ENCODE data around the gene ALK. TPM values are rescaled to one million over a fixed set of nuclear protein-coding genes. Genes with fewer than 3 reads are reported as not detected.

Gene ALK
- total RNA-seq, 1 donor from 2014 or later = not detected

- no peaks in the 10 kb centered on the region for H3K27me3 Mint-ChIP-seq
- TF ChIP-seq CTCF (IDR thresholded peaks at IDR 0.05; ENCODE audit: unreplicated experiment) = no peak
- DNase-seq (ENCODE audit: low spot score, unreplicated experiment) = no peak
- H3K36me3 Mint-ChIP-seq (ENCODE audit: insufficient read depth) = no peaks in the 10 kb centered on the region
- no peaks in the 10 kb centered on the region for H3K9me3 Mint-ChIP-seq (ENCODE audit: low read depth)
- H3K4me1 Mint-ChIP-seq (ENCODE audit: low read depth) = no peaks in the 10 kb centered on the region
- H3K27ac Mint-ChIP-seq = no peak overlapping the region
- no peak overlapping the region for H3K4me3 Mint-ChIP-seq (ENCODE audit: low read depth)
Measured at GRCh38 chr2:29562896-29563295, 358.5 kb downstream of the ALK start.

- Mint-ChIP-seq H3K9me3 (ENCODE audit: low read depth) (no peaks in the 10 kb centered on the region), H3K27me3 (no peaks in the 10 kb centered on the region), H3K4me3 (ENCODE audit: low read depth) (no peak overlapping the region), H3K4me1 (ENCODE audit: low read depth) (no peaks in the 10 kb centered on the region), H3K36me3 (ENCODE audit: insufficient read depth) (no peaks in the 10 kb centered on the region), H3K27ac (no peak overlapping the region)
- no peak for TF ChIP-seq CTCF (IDR thresholded peaks at IDR 0.05; ENCODE audit: unreplicated experiment)
- DNase-seq (ENCODE audit: low spot score, unreplicated experiment) = no peak
Measured at GRCh38 chr2:29562319-29562718, 359.1 kb downstream of the ALK start.

DNA sequence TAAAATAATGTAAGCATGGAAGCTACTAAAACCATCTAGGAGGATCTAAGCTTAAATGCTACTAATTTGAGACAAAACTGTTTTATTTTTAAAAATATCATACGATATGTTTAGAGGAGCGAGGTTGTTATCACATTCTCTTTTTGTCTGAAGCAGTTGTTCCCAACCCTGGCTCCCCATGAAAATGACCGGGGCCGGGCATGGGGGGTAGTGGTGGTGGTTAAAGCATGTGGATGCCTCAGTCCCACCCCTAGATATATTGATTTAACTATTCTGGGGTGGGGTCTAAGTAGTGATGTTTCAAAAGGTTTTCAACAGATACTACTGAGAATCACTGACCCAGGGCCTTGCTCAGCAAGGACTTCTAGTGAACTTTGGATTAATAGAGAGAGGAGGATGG is 359.8 kb downstream of the ALK start:
- Mint-ChIP-seq H3K4me1 (ENCODE audit: low read depth) (no peaks in the 10 kb centered on the region), H3K27ac (no peak overlapping the region), H3K9me3 (ENCODE audit: low read depth) (no peaks in the 10 kb centered on the region), H3K4me3 (ENCODE audit: low read depth) (no peak overlapping the region), H3K36me3 (ENCODE audit: insufficient read depth) (no peaks in the 10 kb centered on the region), H3K27me3 (no peaks in the 10 kb centered on the region)
- TF ChIP-seq CTCF (IDR thresholded peaks at IDR 0.05; ENCODE audit: unreplicated experiment) = no peak
- DNase-seq (ENCODE audit: low spot score, unreplicated experiment) = no peak

GRCh38 chr2:29561181-29561580 is 360.2 kb downstream of the ALK start:
- H3K4me3 Mint-ChIP-seq (ENCODE audit: low read depth) = no peak overlapping the region

GRCh38 chr2:29560566-29560965 is 360.8 kb downstream of the ALK start:
- no peaks in the 10 kb centered on the region for H3K9me3 Mint-ChIP-seq (ENCODE audit: low read depth)
- no peak for DNase-seq (ENCODE audit: low spot score, unreplicated experiment)
- no peaks in the 10 kb centered on the region for H3K36me3 Mint-ChIP-seq (ENCODE audit: insufficient read depth)
- TF ChIP-seq CTCF (IDR thresholded peaks at IDR 0.05; ENCODE audit: unreplicated experiment) = no peak
- H3K4me1 Mint-ChIP-seq (ENCODE audit: low read depth) = no peaks in the 10 kb centered on the region
- no peaks in the 10 kb centered on the region for H3K27me3 Mint-ChIP-seq
- no peak overlapping the region for H3K4me3 Mint-ChIP-seq (ENCODE audit: low read depth)
- no peak overlapping the region for H3K27ac Mint-ChIP-seq

More at GRCh38 chr2:29561181-29561580, 360.2 kb downstream of the ALK start:
- no peak for TF ChIP-seq CTCF (IDR thresholded peaks at IDR 0.05; ENCODE audit: unreplicated experiment)
- Mint-ChIP-seq H3K36me3 (ENCODE audit: insufficient read depth) (no peaks in the 10 kb centered on the region), H3K9me3 (ENCODE audit: low read depth) (no peaks in the 10 kb centered on the region), H3K27ac (no peak overlapping the region), H3K27me3 (no peaks in the 10 kb centered on the region), H3K4me1 (ENCODE audit: low read depth) (no peaks in the 10 kb centered on the region)
- no peak for DNase-seq (ENCODE audit: low spot score, unreplicated experiment)
